ENCODE data around the gene REG4.

GRCh38 chr1:119773711-119774241 lies 37.5 kb downstream of the REG4 start:
- TF ChIP-seq, protein P1, sequence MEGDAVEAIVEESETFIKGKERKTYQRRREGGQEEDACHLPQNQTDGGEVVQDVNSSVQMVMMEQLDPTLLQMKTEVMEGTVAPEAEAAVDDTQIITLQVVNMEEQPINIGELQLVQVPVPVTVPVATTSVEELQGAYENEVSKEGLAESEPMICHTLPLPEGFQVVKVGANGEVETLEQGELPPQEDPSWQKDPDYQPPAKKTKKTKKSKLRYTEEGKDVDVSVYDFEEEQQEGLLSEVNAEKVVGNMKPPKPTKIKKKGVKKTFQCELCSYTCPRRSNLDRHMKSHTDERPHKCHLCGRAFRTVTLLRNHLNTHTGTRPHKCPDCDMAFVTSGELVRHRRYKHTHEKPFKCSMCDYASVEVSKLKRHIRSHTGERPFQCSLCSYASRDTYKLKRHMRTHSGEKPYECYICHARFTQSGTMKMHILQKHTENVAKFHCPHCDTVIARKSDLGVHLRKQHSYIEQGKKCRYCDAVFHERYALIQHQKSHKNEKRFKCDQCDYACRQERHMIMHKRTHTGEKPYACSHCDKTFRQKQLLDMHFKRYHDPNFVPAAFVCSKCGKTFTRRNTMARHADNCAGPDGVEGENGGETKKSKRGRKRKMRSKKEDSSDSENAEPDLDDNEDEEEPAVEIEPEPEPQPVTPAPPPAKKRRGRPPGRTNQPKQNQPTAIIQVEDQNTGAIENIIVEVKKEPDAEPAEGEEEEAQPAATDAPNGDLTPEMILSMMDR (IDR thresholded peaks at IDR 0.05), result no peak
- TF ChIP-seq POLR2A (IDR thresholded peaks at IDR 0.05), result peak in 1 of 2 donors; percentile 25

Measured in heart left ventricle (tissue), 13 donors.